K562 (cell line): ENCODE results near the gene U2SURP. TPM values are rescaled to one million over a fixed set of nuclear protein-coding genes. Genes with fewer than 3 reads are reported as not detected.

Source experiments
- CHD4 ChIP-seq: fragments of 200-600 bp; sonication (generic); IDR thresholded peaks from 3 replicates; pipeline ENCODE4 v1.6.1; 2012; ENCODE audit warnings: low read depth, mild to moderate bottlenecking, mixed read lengths, low read length, inconsistent platforms; ENCODE audit not compliant: insufficient read depth, insufficient replicate concordance, poor library complexity, severe bottlenecking
- DMBX1 ChIP-seq: fragments of 250-450 bp; sonication (Bioruptor Pico); IDR thresholded peaks from 2 replicates; pipeline ENCODE4 v1.8.0; 2022; ENCODE audit warnings: inconsistent platforms, mild to moderate bottlenecking, moderate library complexity, borderline replicate concordance
- HDAC1 ChIP-seq, 2 experiments: fragments of 450-650 bp; IDR thresholded peaks; 2 replicates each; pipeline ENCODE4 v1.6.1; 2016 to 2017; ENCODE audit warnings: inconsistent platforms in 1 of 2, mild to moderate bottlenecking in 1 of 2, moderate library complexity in 1 of 2
- KLF10 ChIP-seq: fragments of 250-450 bp; sonication (Bioruptor Pico); IDR thresholded peaks from 2 replicates; pipeline ENCODE4 v1.6.1; 2021; ENCODE audit warnings: matching md5 sums
- MCM2 ChIP-seq: fragments of 450-650 bp; IDR thresholded peaks from 2 replicates; pipeline ENCODE4 v1.6.1; 2017; ENCODE audit warnings: low read depth, mild to moderate bottlenecking
- MCM7 ChIP-seq, 2 experiments: fragments of 450-650 bp; IDR thresholded peaks; 2 replicates each; pipeline ENCODE4 v1.6.1; 2016 to 2018
- PML ChIP-seq: IDR thresholded peaks from 2 replicates; pipeline ENCODE4 v1.6.1; 2012; ENCODE audit warnings: low read length, inconsistent platforms
- SMAD4 ChIP-seq: fragments of 250-450 bp; sonication (Bioruptor Pico); conservative IDR thresholded peaks from 2 replicates; pipeline ENCODE4 v1.8.0; 2021; ENCODE audit warnings: inconsistent platforms, mild to moderate bottlenecking, moderate library complexity
- YY1 ChIP-seq, 3 experiments: IDR thresholded peaks; 2 replicates each; pipeline ENCODE4 v1.6.1; 2011; ENCODE audit warnings: low read length in 2 of 3, mild to moderate bottlenecking in 2 of 3, moderate library complexity in 2 of 3, borderline replicate concordance in 1 of 3, control low read depth in 1 of 3, low read depth in 1 of 3; ENCODE audit not compliant: insufficient read depth in 3 of 3, insufficient replicate concordance in 2 of 3, control insufficient read depth in 1 of 3, insufficient read length in 1 of 3; ENCODE audit errors: extremely low read depth in 1 of 3
- ZNF717 ChIP-seq: fragments of 250-450 bp; sonication (Bioruptor Pico); IDR thresholded peaks from 2 replicates; pipeline ENCODE4 v1.5.0; 2021
- ZNF785 ChIP-seq: fragments of 250-450 bp; sonication (Bioruptor Pico); IDR thresholded peaks from 2 replicates; pipeline ENCODE4 v1.4.0; 2020; ENCODE audit warnings: mild to moderate bottlenecking
- polyA plus RNA-seq, 8 experiments: library from polyadenylated mRNA; depleted of rRNA in 4 of 8; stranded (reverse) in 5 of 8; unstranded in 3 of 8; fragments of >200 nt; fragmentation: Nextera tagmentation in 2 of 8; fragmentation: Illumina TruSeq in 1 of 8; extraction: Ambion mirVana in 2 of 8; extraction: Trizol in 1 of 8; gene quantifications; 2 replicates each; pipeline versions ENCODE4 v1.2.1 to v1.2.3, GENCODE V29; 2011 to 2014; ENCODE audit warnings: inconsistent platforms in 1 of 8, missing spikeins in 1 of 8
- total RNA-seq, 7 experiments: library from RNA; depleted of rRNA in 6 of 7; stranded (reverse); fragments of >200 nt in 6 of 7; fragmentation: Illumina TruSeq in 2 of 7; extraction: Trizol in 2 of 7; gene quantifications; 2 replicates each; pipeline versions ENCODE4 v1.2.1 to v1.2.3, GENCODE V29; 2011 to 2021; ENCODE audit warnings: low replicate concordance in 1 of 7
- TF ChIP-seq, protein P1 (sequence below): fragments of 450-650 bp; IDR thresholded peaks from 2 replicates; pipeline ENCODE4 v1.6.1; 2016; ENCODE audit warnings: missing biosample characterization, missing genetic modification characterization
- TF ChIP-seq, protein P2 (sequence below): sonication (generic); formaldehyde crosslinking; IDR thresholded peaks from 2 replicates; pipeline ENCODE4 v1.8.1; 2023; ENCODE audit warnings: mild to moderate bottlenecking, missing genetic modification reagents
- TF ChIP-seq, protein P3 (sequence below): fragments of 450-650 bp; IDR thresholded peaks from 2 replicates; pipeline ENCODE4 v1.6.1; 2017; ENCODE audit warnings: mild to moderate bottlenecking, moderate library complexity
- TF ChIP-seq, protein P4 (sequence below): sonication (generic); formaldehyde crosslinking; IDR thresholded peaks from 2 replicates; pipeline ENCODE4 v1.8.0; 2023; ENCODE audit warnings: mild to moderate bottlenecking, missing genetic modification reagents
- TF ChIP-seq, protein P5 (sequence below): fragments of 450-650 bp; formaldehyde crosslinking; IDR thresholded peaks from 2 replicates; pipeline ENCODE4 v1.4.0; 2020; ENCODE audit warnings: mild to moderate bottlenecking, mixed read lengths

Gene U2SURP
- total and polyA plus RNA-seq, 9 of the 15 experiments (the other 6 are each of a cell fraction or from before 2014, with no cell fraction given): 128 to 322 (median 191) TPM

DNA sequence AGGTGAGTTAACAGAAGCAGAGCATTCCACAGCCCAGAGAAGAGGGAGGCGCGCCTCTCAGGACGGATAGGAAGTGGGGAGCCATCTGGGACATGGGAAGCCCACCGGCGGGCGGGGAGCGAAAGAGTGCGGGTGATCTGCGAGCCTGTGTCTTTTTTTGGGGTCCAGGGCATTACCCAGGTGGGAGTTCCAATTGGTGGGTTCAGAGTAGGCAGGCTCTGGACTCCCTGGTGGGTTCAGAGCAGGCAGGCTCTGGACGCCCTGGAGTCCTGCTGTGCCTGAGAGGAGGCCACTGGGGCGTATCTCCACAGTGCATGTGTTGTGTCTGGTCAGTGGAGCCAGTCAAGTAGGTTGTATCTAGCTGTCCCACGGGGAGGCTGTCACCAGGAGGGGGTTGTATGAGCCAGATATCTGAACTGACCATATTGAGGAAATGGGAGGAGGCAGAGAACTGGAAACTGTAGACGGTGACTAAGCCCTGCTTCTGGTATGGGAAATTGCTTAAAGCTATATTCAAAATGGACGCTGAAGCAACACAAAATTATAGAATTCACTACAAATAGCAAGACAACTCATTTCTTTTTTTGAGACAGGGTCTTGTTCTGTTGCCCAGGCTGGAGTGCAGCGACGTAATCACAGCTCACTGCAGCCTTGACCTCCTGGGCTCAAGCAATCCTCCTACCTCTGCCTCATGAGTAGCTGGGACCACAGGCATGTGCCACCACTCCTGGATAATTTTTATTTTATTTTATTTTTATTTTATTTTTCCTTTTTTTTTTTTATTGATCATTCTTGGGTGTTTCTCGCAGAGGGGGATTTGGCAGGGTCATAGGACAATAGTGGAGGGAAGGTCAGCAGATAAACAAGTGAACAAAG lies 83.7 kb downstream of the U2SURP start (continued):
- TF ChIP-seq YY1 (IDR thresholded peaks at IDR 0.05; ENCODE audit: borderline replicate concordance in 1 of 3, control insufficient read depth in 1 of 3, extremely low read depth in 1 of 3, insufficient read depth in 3 of 3, insufficient read length in 1 of 3, insufficient replicate concordance in 2 of 3, low read depth in 1 of 3, low read length in 2 of 3): peak; percentile 12 to 86 (median 49)
- TF ChIP-seq, protein P1, sequence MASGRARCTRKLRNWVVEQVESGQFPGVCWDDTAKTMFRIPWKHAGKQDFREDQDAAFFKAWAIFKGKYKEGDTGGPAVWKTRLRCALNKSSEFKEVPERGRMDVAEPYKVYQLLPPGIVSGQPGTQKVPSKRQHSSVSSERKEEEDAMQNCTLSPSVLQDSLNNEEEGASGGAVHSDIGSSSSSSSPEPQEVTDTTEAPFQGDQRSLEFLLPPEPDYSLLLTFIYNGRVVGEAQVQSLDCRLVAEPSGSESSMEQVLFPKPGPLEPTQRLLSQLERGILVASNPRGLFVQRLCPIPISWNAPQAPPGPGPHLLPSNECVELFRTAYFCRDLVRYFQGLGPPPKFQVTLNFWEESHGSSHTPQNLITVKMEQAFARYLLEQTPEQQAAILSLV (tag): no peak; the same call in 1 of the 2 replicates
- TF ChIP-seq ZNF785 (CRISPR knock-in tag): no peak
- TF ChIP-seq ZNF717: no peak
- TF ChIP-seq, protein P2, sequence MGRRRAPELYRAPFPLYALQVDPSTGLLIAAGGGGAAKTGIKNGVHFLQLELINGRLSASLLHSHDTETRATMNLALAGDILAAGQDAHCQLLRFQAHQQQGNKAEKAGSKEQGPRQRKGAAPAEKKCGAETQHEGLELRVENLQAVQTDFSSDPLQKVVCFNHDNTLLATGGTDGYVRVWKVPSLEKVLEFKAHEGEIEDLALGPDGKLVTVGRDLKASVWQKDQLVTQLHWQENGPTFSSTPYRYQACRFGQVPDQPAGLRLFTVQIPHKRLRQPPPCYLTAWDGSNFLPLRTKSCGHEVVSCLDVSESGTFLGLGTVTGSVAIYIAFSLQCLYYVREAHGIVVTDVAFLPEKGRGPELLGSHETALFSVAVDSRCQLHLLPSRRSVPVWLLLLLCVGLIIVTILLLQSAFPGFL (CRISPR knock-in tag): no peak
- TF ChIP-seq HDAC1 (IDR thresholded peaks at IDR 0.05): peak; percentile 12 to 81; a peak in 2 of 4 replicates
- TF ChIP-seq, protein P3, sequence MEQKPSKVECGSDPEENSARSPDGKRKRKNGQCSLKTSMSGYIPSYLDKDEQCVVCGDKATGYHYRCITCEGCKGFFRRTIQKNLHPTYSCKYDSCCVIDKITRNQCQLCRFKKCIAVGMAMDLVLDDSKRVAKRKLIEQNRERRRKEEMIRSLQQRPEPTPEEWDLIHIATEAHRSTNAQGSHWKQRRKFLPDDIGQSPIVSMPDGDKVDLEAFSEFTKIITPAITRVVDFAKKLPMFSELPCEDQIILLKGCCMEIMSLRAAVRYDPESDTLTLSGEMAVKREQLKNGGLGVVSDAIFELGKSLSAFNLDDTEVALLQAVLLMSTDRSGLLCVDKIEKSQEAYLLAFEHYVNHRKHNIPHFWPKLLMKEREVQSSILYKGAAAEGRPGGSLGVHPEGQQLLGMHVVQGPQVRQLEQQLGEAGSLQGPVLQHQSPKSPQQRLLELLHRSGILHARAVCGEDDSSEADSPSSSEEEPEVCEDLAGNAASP: no peak
- no peak for TF ChIP-seq KLF10 (CRISPR knock-in tag)
- peak; percentile 100 for TF ChIP-seq SMAD4 (CRISPR knock-in tag)
- TF ChIP-seq, protein P4, sequence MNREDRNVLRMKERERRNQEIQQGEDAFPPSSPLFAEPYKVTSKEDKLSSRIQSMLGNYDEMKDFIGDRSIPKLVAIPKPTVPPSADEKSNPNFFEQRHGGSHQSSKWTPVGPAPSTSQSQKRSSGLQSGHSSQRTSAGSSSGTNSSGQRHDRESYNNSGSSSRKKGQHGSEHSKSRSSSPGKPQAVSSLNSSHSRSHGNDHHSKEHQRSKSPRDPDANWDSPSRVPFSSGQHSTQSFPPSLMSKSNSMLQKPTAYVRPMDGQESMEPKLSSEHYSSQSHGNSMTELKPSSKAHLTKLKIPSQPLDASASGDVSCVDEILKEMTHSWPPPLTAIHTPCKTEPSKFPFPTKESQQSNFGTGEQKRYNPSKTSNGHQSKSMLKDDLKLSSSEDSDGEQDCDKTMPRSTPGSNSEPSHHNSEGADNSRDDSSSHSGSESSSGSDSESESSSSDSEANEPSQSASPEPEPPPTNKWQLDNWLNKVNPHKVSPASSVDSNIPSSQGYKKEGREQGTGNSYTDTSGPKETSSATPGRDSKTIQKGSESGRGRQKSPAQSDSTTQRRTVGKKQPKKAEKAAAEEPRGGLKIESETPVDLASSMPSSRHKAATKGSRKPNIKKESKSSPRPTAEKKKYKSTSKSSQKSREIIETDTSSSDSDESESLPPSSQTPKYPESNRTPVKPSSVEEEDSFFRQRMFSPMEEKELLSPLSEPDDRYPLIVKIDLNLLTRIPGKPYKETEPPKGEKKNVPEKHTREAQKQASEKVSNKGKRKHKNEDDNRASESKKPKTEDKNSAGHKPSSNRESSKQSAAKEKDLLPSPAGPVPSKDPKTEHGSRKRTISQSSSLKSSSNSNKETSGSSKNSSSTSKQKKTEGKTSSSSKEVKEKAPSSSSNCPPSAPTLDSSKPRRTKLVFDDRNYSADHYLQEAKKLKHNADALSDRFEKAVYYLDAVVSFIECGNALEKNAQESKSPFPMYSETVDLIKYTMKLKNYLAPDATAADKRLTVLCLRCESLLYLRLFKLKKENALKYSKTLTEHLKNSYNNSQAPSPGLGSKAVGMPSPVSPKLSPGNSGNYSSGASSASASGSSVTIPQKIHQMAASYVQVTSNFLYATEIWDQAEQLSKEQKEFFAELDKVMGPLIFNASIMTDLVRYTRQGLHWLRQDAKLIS (CRISPR knock-in tag): no peak; the same call in 1 of the 2 replicates
- TF ChIP-seq, protein P5, sequence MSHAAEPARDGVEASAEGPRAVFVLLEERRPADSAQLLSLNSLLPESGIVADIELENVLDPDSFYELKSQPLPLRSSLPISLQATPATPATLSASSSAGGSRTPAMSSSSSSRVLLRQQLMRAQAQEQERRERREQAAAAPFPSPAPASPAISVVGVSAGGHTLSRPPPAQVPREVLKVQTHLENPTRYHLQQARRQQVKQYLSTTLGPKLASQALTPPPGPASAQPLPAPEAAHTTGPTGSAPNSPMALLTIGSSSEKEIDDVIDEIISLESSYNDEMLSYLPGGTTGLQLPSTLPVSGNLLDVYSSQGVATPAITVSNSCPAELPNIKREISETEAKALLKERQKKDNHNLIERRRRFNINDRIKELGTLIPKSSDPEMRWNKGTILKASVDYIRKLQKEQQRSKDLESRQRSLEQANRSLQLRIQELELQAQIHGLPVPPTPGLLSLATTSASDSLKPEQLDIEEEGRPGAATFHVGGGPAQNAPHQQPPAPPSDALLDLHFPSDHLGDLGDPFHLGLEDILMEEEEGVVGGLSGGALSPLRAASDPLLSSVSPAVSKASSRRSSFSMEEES (CRISPR knock-in tag): no peak
- TF ChIP-seq CHD4: no peak
- 0 out of 4 replicates have a peak, but pooled peaks of 1 of the 2 experiments have one; percentile 35 for TF ChIP-seq MCM7 (IDR thresholded peaks at IDR 0.05)
- no peak for TF ChIP-seq MCM2
- TF ChIP-seq DMBX1: peak; percentile 93
- peak; percentile 99 for TF ChIP-seq PML
